Activated CD8-positive, alpha-beta memory T cell treated with anti-CD3 and anti-CD28 coated beads for 4 hours (primary cell): ENCODE measurements around the gene THAP8.
A peak's percentile ranks its signal among the peaks of the same experiment; 100 is the strongest.

Source experiments
- DNase-seq, 2 donors: peaks; one replicate each; pipeline ENCODE4 v3.0.0-alpha.2; 2020; ENCODE audit warnings: low read depth in 2 of 2

The THAP8 gene

GRCh38 chr19:35995048-35995993 is 58.8 kb downstream of the THAP8 start, which contains the start of gene SDHAF1:
TSS of gene SDHAF1 (plus strand) at chr19:35995188. CDS start at chr19:35995275, 87 bp downstream.
- peak; percentile 89 to 90 for DNase-seq

- no peak for DNase-seq
These were observed 60.0 kb downstream of the THAP8 start for GRCh38 chr19:35993923-35994598.

GRCh38 chr19:35992907-35993765 is 60.9 kb downstream of the THAP8 start:
- no peak for DNase-seq

GRCh38 chr19:35991731-35992450 is 62.2 kb downstream of the THAP8 start:
- DNase-seq = no peak

GRCh38 chr19:35990771-35991730 is 63.0 kb downstream of the THAP8 start:
- no peak for DNase-seq

- no peak for DNase-seq
These were observed 63.9 kb downstream of the THAP8 start for GRCh38 chr19:35990156-35990555.

GRCh38 chr19:35988824-35989223 is 65.3 kb downstream of the THAP8 start:
- DNase-seq = no peak

- no peak for DNase-seq
These were observed 66.6 kb downstream of the THAP8 start for GRCh38 chr19:35987571-35987896.

- DNase-seq = no peak
These were observed 67.2 kb downstream of the THAP8 start for GRCh38 chr19:35986664-35987570.

- DNase-seq = no peak
These were observed 68.0 kb downstream of the THAP8 start for GRCh38 chr19:35986111-35986510.
